ENCODE results near the gene GPR89A.

DNA sequence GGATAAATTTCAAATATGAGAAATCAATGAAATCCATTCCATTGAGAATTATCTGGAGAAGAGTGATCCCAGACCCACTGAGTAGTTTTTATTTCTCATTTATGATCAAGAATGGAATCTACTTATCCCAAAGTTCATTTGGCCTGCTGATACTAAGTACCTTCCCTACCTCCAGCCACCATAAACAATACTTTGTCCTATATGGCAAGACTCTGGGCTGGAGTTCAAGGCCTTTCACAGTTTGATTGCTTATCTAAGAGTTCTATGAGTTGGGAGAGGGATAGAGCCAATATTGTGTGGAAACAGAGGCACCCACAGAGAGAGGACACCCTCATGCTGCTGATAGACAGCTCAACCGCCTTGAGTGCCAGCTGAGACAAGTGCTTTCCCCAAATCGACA, 94.3 kb downstream of the GPR89A start:
- TF ChIP-seq ZFP30 (CRISPR knock-in tag; IDR thresholded peaks at IDR 0.05) (no peak), ARNTL (CRISPR knock-in tag; IDR thresholded peaks at IDR 0.05; ENCODE audit: borderline replicate concordance, low read depth) (no peak), ZNF70 (CRISPR knock-in tag; IDR thresholded peaks at IDR 0.05) (no peak)

Measured in SK-N-SH treated with all-trans-retinoic acid at 6 μM for 48 hours (cell line).